Transverse colon (tissue), 4 donors: ENCODE measurements around the gene MTSS2. TPM values are rescaled to one million over a fixed set of nuclear protein-coding genes. Genes with fewer than 3 reads are reported as not detected.
A peak's percentile ranks its signal among the peaks of the same experiment; 100 is the strongest.

Experiments
- DNase-seq: peaks from one replicate; pipeline ENCODE4 v3.0.0-alpha.2; 2019
- H3K27ac ChIP-seq, 4 donors: fragments of 200-600 bp; sonication (generic); 2 replicates each; pipeline ENCODE4 v1.5.1; 2016 to 2018; ENCODE audit warnings: inconsistent platforms in 4 of 4
- H3K27me3 ChIP-seq: fragments of 200-600 bp; sonication (generic); 2 replicates; pipeline ENCODE4 v1.5.1; 2017; ENCODE audit warnings: inconsistent platforms
- H3K36me3 ChIP-seq, 4 donors: fragments of 200-600 bp; sonication (generic); 2 replicates each; pipeline ENCODE4 v1.5.1; 2017 to 2019; ENCODE audit warnings: inconsistent platforms in 4 of 4
- H3K4me1 ChIP-seq, 4 donors: fragments of 200-600 bp; sonication (generic); 2 replicates each; pipeline ENCODE4 v1.5.1; 2017 to 2020; ENCODE audit warnings: inconsistent platforms in 4 of 4
- H3K4me3 ChIP-seq, 4 donors: fragments of 200-600 bp; sonication (generic); 1 replicate in 1 of 4; 2 replicates in 3 of 4; pipeline versions ENCODE4 v1.5.1 to v1.6.1; 2017 to 2019; ENCODE audit warnings: inconsistent platforms in 4 of 4
- H3K9me3 ChIP-seq, 2 donors: fragments of 200-600 bp; sonication (generic); 2 replicates each; pipeline ENCODE4 v1.5.1; 2017 to 2019; ENCODE audit warnings: inconsistent platforms in 2 of 2
- EP300 ChIP-seq: sonication (generic); formaldehyde crosslinking; IDR thresholded peaks from one replicate; pipeline ENCODE4 v1.6.1; 2017; ENCODE audit warnings: antibody characterized with exemption, low read depth
- POLR2A ChIP-seq: fragments of 450-650 bp; IDR thresholded peaks from one replicate; pipeline ENCODE4 v1.6.1; 2016; ENCODE audit warnings: antibody characterized with exemption, mild to moderate bottlenecking, moderate library complexity
- POLR2AphosphoS5 ChIP-seq, 3 donors: sonication (generic); formaldehyde crosslinking; IDR thresholded peaks; one replicate each; pipeline ENCODE4 v1.6.1; 2016; ENCODE audit warnings: antibody characterized with exemption in 3 of 3
- WGBS, 2 donors: methylation state at CpG; one replicate each; pipeline ENCODE4 v1.1.5; 2018; ENCODE audit warnings: low coverage in 1 of 2; 5-methylcytosine and 5-hydroxymethylcytosine counted together
- in situ Hi-C, 4 donors: fragments of 200-750 bp; cut with MboI; loops; one replicate each; pipeline versions ENCODE4 v1.15.0 to v1.15.1; 2017; ENCODE audit warnings: low sequenced_read_pairs in 3 of 4, low pct_ligation_motif_present in 1 of 4, low pct_unique_long_range_greater_than_20kb in 1 of 4
- intact Hi-C: fragments of 100-400 bp; cut with DNase I; formaldehyde crosslinking; loops from one replicate; pipeline ENCODE4 v1.15.1; 2023; ENCODE audit warnings: low total_unique reads
- total RNA-seq, 4 donors: library from RNA; depleted of rRNA; stranded (reverse); fragments of >200 nt; gene quantifications; one replicate each; pipeline ENCODE4 v1.1.0, GENCODE V29; 2016
- TF ChIP-seq, protein P1 (sequence below), 5 experiments: fragments of 200-600 bp in 3 of 5; fragments of 450-650 bp in 2 of 5; sonication (generic) in 3 of 5; IDR thresholded peaks; 1 replicate in 2 of 5; 2 replicates in 3 of 5; pipeline ENCODE4 v1.5.1; 2016 to 2017; ENCODE audit warnings: antibody characterized with exemption in 5 of 5, inconsistent platforms in 3 of 5, mild to moderate bottlenecking in 2 of 5, moderate library complexity in 1 of 5

The MTSS2 gene, protein sequence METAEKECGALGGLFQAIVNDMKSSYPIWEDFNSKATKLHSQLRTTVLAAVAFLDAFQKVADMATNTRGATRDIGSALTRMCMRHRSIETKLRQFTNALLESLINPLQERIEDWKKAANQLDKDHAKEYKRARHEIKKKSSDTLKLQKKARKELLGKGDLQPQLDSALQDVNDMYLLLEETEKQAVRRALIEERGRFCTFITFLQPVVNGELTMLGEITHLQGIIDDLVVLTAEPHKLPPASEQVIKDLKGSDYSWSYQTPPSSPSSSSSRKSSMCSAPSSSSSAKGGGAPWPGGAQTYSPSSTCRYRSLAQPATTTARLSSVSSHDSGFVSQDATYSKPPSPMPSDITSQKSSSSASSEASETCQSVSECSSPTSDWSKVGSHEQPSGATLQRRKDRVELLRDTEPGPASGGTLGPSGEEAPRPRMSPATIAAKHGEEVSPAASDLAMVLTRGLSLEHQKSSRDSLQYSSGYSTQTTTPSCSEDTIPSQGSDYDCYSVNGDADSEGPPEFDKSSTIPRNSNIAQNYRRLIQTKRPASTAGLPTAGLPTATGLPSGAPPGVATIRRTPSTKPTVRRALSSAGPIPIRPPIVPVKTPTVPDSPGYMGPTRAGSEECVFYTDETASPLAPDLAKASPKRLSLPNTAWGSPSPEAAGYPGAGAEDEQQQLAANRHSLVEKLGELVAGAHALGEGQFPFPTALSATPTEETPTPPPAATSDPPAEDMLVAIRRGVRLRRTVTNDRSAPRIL
- total RNA-seq, result 100 to 1,000 TPM in 1 of 4 donors, 10 to 100 TPM in 3; 13.9 to 149 (median 33.8) TPM

DNA sequence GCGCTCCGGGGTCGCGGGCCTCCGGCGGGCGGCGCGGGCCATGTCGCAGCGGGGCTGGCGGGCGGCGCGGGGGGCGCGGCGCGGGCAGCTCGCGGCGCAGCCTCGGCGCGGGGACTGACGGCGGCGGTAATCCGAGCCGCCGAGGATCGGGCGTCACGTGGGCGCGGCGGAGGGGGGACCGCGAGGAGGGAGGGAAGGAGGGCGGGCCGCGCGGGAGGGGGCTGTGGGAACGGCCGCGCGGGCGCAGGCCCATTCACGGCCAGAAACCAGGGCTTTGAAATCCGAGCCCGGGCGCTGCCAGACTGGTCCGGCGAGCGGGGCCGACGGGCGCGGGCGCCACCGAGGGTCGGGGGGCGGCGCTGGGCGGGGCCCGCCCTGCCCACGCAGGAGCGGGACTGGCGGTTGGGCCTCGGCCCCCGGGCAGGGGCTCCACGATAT lies at the start of gene MTSS2:
Gene MTSS2 (minus strand): TSS at position 116 of the 438 bp plus-strand sequence. CDS start 262 bp downstream, outside the sequence.
- H3K36me3 ChIP-seq, result no peaks in the 10 kb centered on the region
- in situ Hi-C loops, result loop anchor here in 1 of 4 donors (10.0 kb wide), 1 partner anchor 79 kb away; no protein-coding TSS in a partner anchor
- H3K27me3 ChIP-seq, result peaks cover 6% of the 10 kb centered on the region
- H3K9me3 ChIP-seq, result no peaks in the 10 kb centered on the region
- H3K27ac ChIP-seq, result peak within 1 kb of the TSS; percentile 87 to 95 (median 91)
- intact Hi-C loops, result no loop called here
- peak within 1 kb of the TSS; percentile 57 to 61 (median 58) for H3K4me3 ChIP-seq
- peaks cover 59 to 93% (median 81%) of the 10 kb centered on the region in 4 donors for H3K4me1 ChIP-seq
- WGBS, 2 donors, result 2% methylated on average over 29 of the region's 72 CpGs; no CpG with 5 or more reads in 1 of the 2 donors
- TF ChIP-seq POLR2A (no peak), EP300 (no peak), POLR2AphosphoS5 (IDR thresholded peaks at IDR 0.05) (peak; percentile 66 to 69 (median 69))
- TF ChIP-seq, protein P1, sequence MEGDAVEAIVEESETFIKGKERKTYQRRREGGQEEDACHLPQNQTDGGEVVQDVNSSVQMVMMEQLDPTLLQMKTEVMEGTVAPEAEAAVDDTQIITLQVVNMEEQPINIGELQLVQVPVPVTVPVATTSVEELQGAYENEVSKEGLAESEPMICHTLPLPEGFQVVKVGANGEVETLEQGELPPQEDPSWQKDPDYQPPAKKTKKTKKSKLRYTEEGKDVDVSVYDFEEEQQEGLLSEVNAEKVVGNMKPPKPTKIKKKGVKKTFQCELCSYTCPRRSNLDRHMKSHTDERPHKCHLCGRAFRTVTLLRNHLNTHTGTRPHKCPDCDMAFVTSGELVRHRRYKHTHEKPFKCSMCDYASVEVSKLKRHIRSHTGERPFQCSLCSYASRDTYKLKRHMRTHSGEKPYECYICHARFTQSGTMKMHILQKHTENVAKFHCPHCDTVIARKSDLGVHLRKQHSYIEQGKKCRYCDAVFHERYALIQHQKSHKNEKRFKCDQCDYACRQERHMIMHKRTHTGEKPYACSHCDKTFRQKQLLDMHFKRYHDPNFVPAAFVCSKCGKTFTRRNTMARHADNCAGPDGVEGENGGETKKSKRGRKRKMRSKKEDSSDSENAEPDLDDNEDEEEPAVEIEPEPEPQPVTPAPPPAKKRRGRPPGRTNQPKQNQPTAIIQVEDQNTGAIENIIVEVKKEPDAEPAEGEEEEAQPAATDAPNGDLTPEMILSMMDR (IDR thresholded peaks at IDR 0.05), result no peak
- peak; percentile 77 for DNase-seq

DNA sequence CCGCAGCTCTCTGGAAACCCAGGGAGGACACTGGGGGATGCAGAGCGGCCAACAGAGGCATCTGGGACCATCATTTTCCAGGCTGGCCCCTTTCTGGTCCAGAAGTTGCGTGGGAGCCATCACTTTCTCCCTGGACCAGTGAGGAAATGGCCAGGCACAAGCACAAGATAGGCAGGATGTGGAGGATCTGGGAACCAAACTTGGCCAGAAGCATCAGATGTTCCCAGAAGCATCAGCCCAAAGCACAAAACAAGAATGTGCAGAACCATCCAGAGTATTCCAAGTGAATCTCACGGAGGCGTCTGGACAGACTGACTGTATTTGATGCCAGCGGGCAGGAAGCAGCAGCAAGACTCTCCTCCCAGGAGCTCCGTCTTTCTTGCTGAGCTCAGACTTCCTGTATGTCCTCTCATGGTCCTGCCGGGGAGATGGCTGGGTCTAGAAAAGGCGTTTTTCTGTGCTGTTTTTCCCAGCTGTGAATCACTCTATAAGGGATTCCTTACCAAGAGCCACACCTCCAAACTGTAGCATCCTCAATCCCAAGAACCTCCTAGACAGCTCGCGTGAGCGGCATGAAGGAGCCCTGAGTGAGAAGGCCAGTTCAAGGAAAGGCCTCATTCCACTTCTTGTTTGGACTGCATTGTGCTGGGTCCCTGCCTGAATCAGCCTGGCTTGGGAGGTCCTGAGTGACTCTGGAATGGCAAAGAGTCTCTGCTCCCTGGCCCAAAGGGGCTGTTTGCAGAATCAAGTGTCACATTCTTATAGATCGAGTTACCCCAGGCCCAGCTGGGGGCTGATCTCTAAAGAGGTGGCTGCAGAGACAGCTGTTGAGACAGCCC lies 49.5 kb upstream of the MTSS2 start:
- no peaks in the 10 kb centered on the region for H3K9me3 ChIP-seq
- TF ChIP-seq EP300, result no peak
- TF ChIP-seq, protein P1 (IDR thresholded peaks at IDR 0.05), result no peak
- peak in 2 of 3 donors; percentile 33 to 39 for TF ChIP-seq POLR2AphosphoS5 (IDR thresholded peaks at IDR 0.05)
- TF ChIP-seq POLR2A, result no peak
- intact Hi-C loops (loop anchor here (5.0 kb wide), 1 partner anchor 33 kb away; no protein-coding TSS in a partner anchor), in situ Hi-C loops (no loop called here)
- DNase-seq, result no peak
- peak overlapping the region; percentile 86 to 93 (median 87) for H3K27ac ChIP-seq
- H3K27me3 ChIP-seq, result no peaks in the 10 kb centered on the region
- no peak overlapping the region for H3K4me3 ChIP-seq
- 79% methylated on average over 13 of the region's 13 CpGs; no CpG with 5 or more reads in 1 of the 2 donors for WGBS, 2 donors
- peaks cover 19 to 42% (median 23%) of the 10 kb centered on the region in 4 donors for H3K4me1 ChIP-seq
- peaks cover 0 to 8% (median 0%) of the 10 kb centered on the region in 4 donors for H3K36me3 ChIP-seq

DNA sequence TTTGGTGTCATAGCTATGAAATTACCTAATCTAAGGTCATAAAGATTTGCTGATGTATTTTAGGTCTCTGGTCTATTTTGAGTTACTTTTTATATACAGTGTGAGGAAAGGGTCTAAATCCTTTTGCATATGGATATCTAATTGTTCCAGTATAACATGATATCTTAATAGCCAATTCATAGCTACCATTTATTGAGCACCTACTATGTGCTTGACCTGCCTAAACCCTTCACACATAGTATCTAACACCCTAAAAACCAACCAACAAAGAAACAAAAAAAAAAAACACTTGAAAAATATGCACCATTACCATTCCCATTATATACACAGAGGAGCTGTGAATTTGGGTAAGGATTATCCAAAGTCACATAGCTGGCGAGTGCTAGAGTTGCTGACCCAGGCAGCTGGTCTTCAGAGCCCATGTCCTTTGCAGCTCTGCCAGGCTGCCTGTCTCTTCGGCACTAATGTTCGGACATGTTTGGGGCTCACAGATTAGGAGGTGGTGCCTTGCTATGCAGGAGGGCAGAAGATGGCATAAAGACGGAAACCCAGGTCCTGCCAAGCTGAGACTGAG lies 48.8 kb upstream of the MTSS2 start:
- H3K4me1 ChIP-seq, result peaks cover 19 to 42% (median 23%) of the 10 kb centered on the region in 4 donors
- DNase-seq, result no peak
- intact Hi-C loops (loop anchor here (5.0 kb wide), 1 partner anchor 32 kb away; no protein-coding TSS in a partner anchor), in situ Hi-C loops (no loop called here)
- peak overlapping the region; percentile 86 to 93 (median 87) for H3K27ac ChIP-seq
- TF ChIP-seq POLR2A, result no peak
- TF ChIP-seq EP300, result no peak
- TF ChIP-seq, protein P1 (IDR thresholded peaks at IDR 0.05), result no peak
- no peak for TF ChIP-seq POLR2AphosphoS5 (IDR thresholded peaks at IDR 0.05)
- no peaks in the 10 kb centered on the region for H3K9me3 ChIP-seq
- H3K4me3 ChIP-seq, result no peak overlapping the region
- H3K36me3 ChIP-seq, result peaks cover 0 to 8% (median 0%) of the 10 kb centered on the region in 4 donors
- H3K27me3 ChIP-seq, result no peaks in the 10 kb centered on the region
- 80 to 95% methylated on average over 1 to 4 of the region's 4 CpGs for WGBS, 2 donors
